Large intestine (tissue), 3 donors: ENCODE data around the gene FEN1. TPM values are rescaled to one million over a fixed set of nuclear protein-coding genes. Genes with fewer than 3 reads are reported as not detected.

ENCODE experiments used
- DNase-seq, 2 donors: peaks; one replicate each; pipeline versions ENCODE4 v3.0.0 to v3.0.0-alpha.2; 2013
- H3K27ac ChIP-seq: one replicate; pipeline ENCODE4 v1.5.1; 2013; ENCODE audit warnings: low read length
- H3K27me3 ChIP-seq: 2 replicates; pipeline ENCODE4 v1.6.1; 2013; ENCODE audit warnings: low read length; ENCODE audit not compliant: control insufficient read depth, insufficient read depth
- H3K36me3 ChIP-seq: 2 replicates; pipeline ENCODE4 v1.6.1; 2013; ENCODE audit warnings: low read length; ENCODE audit not compliant: control insufficient read depth, insufficient read depth
- H3K4me1 ChIP-seq: one replicate; pipeline ENCODE4 v1.6.1; 2013; ENCODE audit warnings: low read length; ENCODE audit not compliant: control insufficient read depth, insufficient read depth
- H3K4me3 ChIP-seq: one replicate; pipeline ENCODE4 v1.5.1; 2013; ENCODE audit warnings: low read length
- H3K9me3 ChIP-seq: one replicate; pipeline ENCODE4 v1.6.1; 2013; ENCODE audit warnings: mild to moderate bottlenecking, low read depth, low read length, moderate library complexity; ENCODE audit not compliant: control insufficient read depth
- WGBS: methylation state at CpG from one replicate; pipeline ENCODE4 v1.1.5; 2013; ENCODE audit warnings: low lambda C conversion rate; ENCODE audit not compliant: insufficient coverage; 5-methylcytosine and 5-hydroxymethylcytosine counted together
- polyA plus RNA-seq: library from polyadenylated mRNA; unstranded; fragments of 120-200 nt; gene quantifications from one replicate; pipeline ENCODE4 v1.2.1, GENCODE V29; 2013

FEN1 gene
- polyA plus RNA-seq, 1 donor, result 21.5 TPM

- peaks cover 22% of the 10 kb centered on the region for H3K36me3 ChIP-seq
- DNase-seq, result no peak
- no peaks in the 10 kb centered on the region for H3K9me3 ChIP-seq
- WGBS, result no CpG with 5 or more reads among the region's 10 CpGs
- H3K4me3 ChIP-seq, result no peak overlapping the region
- H3K27ac ChIP-seq, result no peak overlapping the region
- H3K27me3 ChIP-seq, result no peaks in the 10 kb centered on the region
- H3K4me1 ChIP-seq, result no peaks in the 10 kb centered on the region
These were observed 53.8 kb downstream of the FEN1 start for GRCh38 chr11:61846362-61847020.

Other genes with a start within 250 kb of the FEN1 start
- 12.1 TPM for gene SYT7, start 211.8 kb upstream of the FEN1 start, polyA plus RNA-seq
- gene DAGLA, start 112.5 kb upstream of the FEN1 start, polyA plus RNA-seq, result 12.0 TPM
- 55.5 TPM for gene MYRF, start 40.3 kb upstream of the FEN1 start, polyA plus RNA-seq
- 189 TPM for gene TMEM258, start 312 bp upstream of the FEN1 start, polyA plus RNA-seq
- gene FADS1, start 24.1 kb downstream of the FEN1 start, polyA plus RNA-seq, result 9.0 TPM
- gene FADS2, start 35.4 kb downstream of the FEN1 start, polyA plus RNA-seq, result 28.8 TPM
- 9.1 TPM for gene FADS3, start 98.6 kb downstream of the FEN1 start, polyA plus RNA-seq
- gene RAB3IL1, start 124.7 kb downstream of the FEN1 start, polyA plus RNA-seq, result 19.6 TPM
- gene BEST1, start 157.4 kb downstream of the FEN1 start, polyA plus RNA-seq, result 3.9 TPM
- gene FTH1, start 174.7 kb downstream of the FEN1 start, polyA plus RNA-seq, result 5,100 TPM